Esophagus mucosa (tissue), 1 donor: ENCODE results near the gene SLC35A3. TPM values are rescaled to one million over a fixed set of nuclear protein-coding genes. Genes with fewer than 3 reads are reported as not detected.

Source experiments
- ATAC-seq: fragments of 200-7000 bp; cut with Tn5 transposase; one replicate; pipeline ENCODE4 v1.9.1; 2020
- total RNA-seq: library from RNA; stranded (reverse); gene quantifications from one replicate; pipeline ENCODE4 v1.2.4, GENCODE V29; 2023
- donor health status: DM: yes; HTN: yes; CAD: no.

SLC35A3 gene
- total RNA-seq, 1 donor from 2014 or later = 21.9 TPM

DNA sequence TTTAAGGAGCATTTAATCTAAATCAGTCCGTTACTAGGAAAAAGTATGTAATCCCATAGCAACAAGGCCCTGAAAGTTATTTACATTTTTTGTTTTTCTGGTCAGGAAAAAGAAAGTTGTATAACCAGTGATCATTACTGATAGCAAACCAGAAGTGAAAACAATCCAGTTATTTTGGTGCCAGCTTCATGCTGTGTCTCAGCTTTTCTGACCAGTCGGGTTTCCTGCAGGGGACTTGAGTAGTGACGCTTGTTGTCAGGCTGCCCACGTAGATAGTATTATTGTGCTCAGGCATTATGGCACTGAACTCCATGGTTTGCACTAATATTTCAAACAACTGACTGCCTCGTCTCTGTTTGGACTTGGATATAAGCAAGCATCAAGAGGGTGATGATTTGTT, 107.7 kb downstream of the SLC35A3 start:
- no peak for ATAC-seq

DNA sequence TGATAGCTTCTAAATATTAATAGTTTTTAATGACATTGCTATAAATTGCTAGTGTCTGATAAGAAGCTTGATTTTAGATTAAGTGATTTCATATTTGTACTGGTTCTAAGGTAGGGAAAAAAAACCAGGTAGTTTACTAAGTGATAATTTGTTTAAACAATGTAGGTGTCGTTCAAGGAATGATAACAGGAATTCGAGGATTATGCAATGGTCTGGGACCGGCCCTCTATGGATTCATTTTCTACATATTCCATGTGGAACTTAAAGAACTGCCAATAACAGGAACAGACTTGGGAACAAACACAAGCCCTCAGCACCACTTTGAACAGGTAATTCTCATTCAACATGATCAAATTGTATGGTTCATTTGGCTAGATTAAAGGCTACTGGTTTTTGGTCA, 110.5 kb downstream of the SLC35A3 start:
- ATAC-seq = no peak

Other genes with a start within 250 kb of the SLC35A3 start
- gene FRRS1, start 203.4 kb upstream of the SLC35A3 start, total RNA-seq = 30.7 TPM
- gene AGL, start 119.6 kb upstream of the SLC35A3 start, total RNA-seq = 17.4 TPM
- gene SASS6, start 162.9 kb downstream of the SLC35A3 start, total RNA-seq = 2.9 TPM
- 9.4 TPM for gene TRMT13, start 163.2 kb downstream of the SLC35A3 start, total RNA-seq
- gene LRRC39, start 208.3 kb downstream of the SLC35A3 start, total RNA-seq = not detected